ENCODE results near the gene DFFB.

The DFFB gene

GRCh38 chr1:3876716-3877115 lies 19.4 kb downstream of the DFFB start:
- DNase-seq, result no peak

- DNase-seq, result no peak
These were observed 21.8 kb downstream of the DFFB start for GRCh38 chr1:3879099-3879498.

- no peak for DNase-seq
These were observed 22.6 kb downstream of the DFFB start for GRCh38 chr1:3879787-3880428.

GRCh38 chr1:3880429-3881192 lies 23.3 kb downstream of the DFFB start:
- no peak for DNase-seq

- DNase-seq, result peak; percentile 87
These were observed 23.9 kb downstream of the DFFB start for GRCh38 chr1:3881193-3881480.

- no peak for DNase-seq
These were observed 26.1 kb downstream of the DFFB start for GRCh38 chr1:3883194-3883925.

- no peak for DNase-seq
These were observed 27.7 kb downstream of the DFFB start for GRCh38 chr1:3884966-3885365.

GRCh38 chr1:3885611-3886010 lies 28.3 kb downstream of the DFFB start:
- DNase-seq, result no peak

GRCh38 chr1:3886106-3886670 lies 28.9 kb downstream of the DFFB start:
- no peak for DNase-seq

GRCh38 chr1:3886691-3887090 lies 29.4 kb downstream of the DFFB start:
- no peak for DNase-seq

GRCh38 chr1:3888301-3888700 lies 31.0 kb downstream of the DFFB start:
- no peak for DNase-seq

GRCh38 chr1:3889936-3890335 lies 32.7 kb downstream of the DFFB start:
- DNase-seq, result no peak

- peak; percentile 79 for DNase-seq
These were observed 33.4 kb downstream of the DFFB start for GRCh38 chr1:3890389-3891328.

- peak; percentile 48 for DNase-seq
These were observed 34.1 kb downstream of the DFFB start for GRCh38 chr1:3891329-3891865.

- DNase-seq, result no peak
These were observed 35.5 kb downstream of the DFFB start for GRCh38 chr1:3892748-3893147.

GRCh38 chr1:3893190-3893589 lies 35.9 kb downstream of the DFFB start:
- no peak for DNase-seq

- no peak for DNase-seq
These were observed 37.5 kb downstream of the DFFB start for GRCh38 chr1:3894626-3895278.

GRCh38 chr1:3895279-3895950 lies 38.1 kb downstream of the DFFB start:
- no peak for DNase-seq

- DNase-seq, result no peak
These were observed 38.7 kb downstream of the DFFB start for GRCh38 chr1:3895951-3896325.

- DNase-seq, result peak; percentile 37
These were observed 39.2 kb downstream of the DFFB start for GRCh38 chr1:3896396-3897000.

GRCh38 chr1:3898475-3898735 lies 41.1 kb downstream of the DFFB start:
- DNase-seq, result no peak
